HT1080 (cell line): Measurements from ENCODE around the gene ACTN1. TPM values are rescaled to one million over a fixed set of nuclear protein-coding genes. Genes with fewer than 3 reads are reported as not detected.
"Not testable (repeated sequence)": the region's sequence is repeated elsewhere in the genome, so short reads cannot be mapped to it uniquely, and the experiment has no call there.

Experiments
- DNase-seq: peaks from one replicate; pipeline ENCODE4 v3.0.0-alpha.2; 2015; ENCODE audit warnings: low read depth
- total RNA-seq: library from RNA; depleted of rRNA; stranded (reverse); fragments of >200 nt; shearing (Covaris generic); gene quantifications from 2 replicates; pipeline ENCODE4 v1.2.3, GENCODE V29; 2014

Gene ACTN1
- total RNA-seq, 1 experiment from 2014 or later, result 266 TPM

- peak; percentile 70 for DNase-seq
These were observed 8.0 kb upstream of the ACTN1 start for GRCh38 chr14:68986926-68987652.

GRCh38 chr14:68986225-68986624, 7.1 kb upstream of the ACTN1 start:
- no peak for DNase-seq

GRCh38 chr14:68984686-68985085, 5.6 kb upstream of the ACTN1 start:
- no peak for DNase-seq

- DNase-seq, result no peak
These were observed 4.1 kb upstream of the ACTN1 start for GRCh38 chr14:68983191-68983590.

GRCh38 chr14:68982581-68982980, 3.5 kb upstream of the ACTN1 start:
- no peak for DNase-seq

- peak; percentile 75 for DNase-seq
These were observed 2.5 kb upstream of the ACTN1 start for GRCh38 chr14:68981539-68981976.

GRCh38 chr14:68981139-68981538, 2.0 kb upstream of the ACTN1 start:
- DNase-seq, result no peak

- DNase-seq, result no peak
These were observed 785 bp upstream of the ACTN1 start for GRCh38 chr14:68979722-68980451.

- peak; percentile 36 for DNase-seq
These were observed 760 bp downstream of the ACTN1 start for GRCh38 chr14:68978172-68978911.

GRCh38 chr14:68977718-68978171, 1.4 kb downstream of the ACTN1 start:
- peak; percentile 93 for DNase-seq

- DNase-seq, result no peak
These were observed 1.9 kb downstream of the ACTN1 start for GRCh38 chr14:68977180-68977717.

GRCh38 chr14:68976160-68977067, 2.7 kb downstream of the ACTN1 start:
- no peak for DNase-seq

- DNase-seq, result peak; percentile 54
These were observed 3.4 kb downstream of the ACTN1 start for GRCh38 chr14:68975667-68976066.

GRCh38 chr14:68974759-68975347, 4.2 kb downstream of the ACTN1 start:
- DNase-seq, result no peak

GRCh38 chr14:68973639-68974038, 5.5 kb downstream of the ACTN1 start:
- DNase-seq, result no peak

GRCh38 chr14:68973219-68973565, 5.9 kb downstream of the ACTN1 start:
- DNase-seq, result not testable (repeated sequence)

GRCh38 chr14:68972507-68973218, 6.4 kb downstream of the ACTN1 start:
- DNase-seq, result no peak

- no peak for DNase-seq
These were observed 7.6 kb downstream of the ACTN1 start for GRCh38 chr14:68971411-68972035.

- DNase-seq, result no peak
These were observed 8.4 kb downstream of the ACTN1 start for GRCh38 chr14:68970736-68971135.
